OCI-LY1 (cell line): ENCODE data around the gene ATXN7L1.

ENCODE experiments used
- H2AFZ ChIP-seq: fragments of 200-600 bp; sonication (generic), shearing (Covaris generic); 2 replicates; pipeline ENCODE4 v1.6.0; 2014; ENCODE audit warnings: antibody characterized with exemption, mild to moderate bottlenecking, low read length
- H3F3A ChIP-seq: fragments of 200-600 bp; sonication (generic), shearing (Covaris generic); 2 replicates; pipeline ENCODE4 v1.6.0; 2014; ENCODE audit warnings: mild to moderate bottlenecking, antibody characterized with exemption, low read length, moderate library complexity; ENCODE audit not compliant: insufficient read depth
- H3K27ac ChIP-seq: fragments of 200-600 bp; sonication (generic); 2 replicates; pipeline ENCODE4 v1.5.1; 2014; ENCODE audit warnings: low read length, mixed run types, mild to moderate bottlenecking, low read depth; ENCODE audit not compliant: poor library complexity, severe bottlenecking
- H3K27me3 ChIP-seq: fragments of 200-600 bp; sonication (generic); 2 replicates; pipeline ENCODE4 v1.6.0; 2014; ENCODE audit warnings: antibody characterized with exemption, mild to moderate bottlenecking, low read length, moderate library complexity; ENCODE audit not compliant: insufficient read depth
- H3K36me3 ChIP-seq: fragments of 200-600 bp; sonication (generic); 2 replicates; pipeline ENCODE4 v1.6.1; 2014; ENCODE audit warnings: mild to moderate bottlenecking, antibody characterized with exemption, low read length, moderate library complexity, mixed read lengths; ENCODE audit not compliant: insufficient read depth
- H3K4me1 ChIP-seq: fragments of 200-600 bp; sonication (generic); 2 replicates; pipeline ENCODE4 v1.5.1; 2014; ENCODE audit warnings: mild to moderate bottlenecking, low read length, moderate library complexity; ENCODE audit not compliant: insufficient read depth, severe bottlenecking
- H3K4me2 ChIP-seq: fragments of 200-600 bp; sonication (generic), shearing (Covaris generic); 2 replicates; pipeline ENCODE4 v1.6.1; 2014; ENCODE audit warnings: low read length
- H3K4me3 ChIP-seq: fragments of 200-600 bp; sonication (generic); 2 replicates; pipeline ENCODE4 v1.5.1; 2014; ENCODE audit warnings: low read length, low read depth, mild to moderate bottlenecking, mixed read lengths; ENCODE audit not compliant: poor library complexity, severe bottlenecking
- H3K79me2 ChIP-seq: fragments of 200-600 bp; shearing (Covaris generic); 2 replicates; pipeline ENCODE4 v1.6.1; 2016; ENCODE audit warnings: mixed run types, low read length, mixed read lengths; ENCODE audit not compliant: insufficient read depth
- H3K9ac ChIP-seq: fragments of 200-600 bp; sonication (generic), shearing (Covaris generic); 2 replicates; pipeline ENCODE4 v1.6.1; 2014; ENCODE audit warnings: mild to moderate bottlenecking, low read length, mixed read lengths
- H3K9me2 ChIP-seq: fragments of 200-600 bp; sonication (generic), shearing (Covaris generic); 2 replicates; pipeline ENCODE4 v1.6.1; 2014; ENCODE audit warnings: low read depth, mild to moderate bottlenecking, low read length, mixed read lengths
- H3K9me3 ChIP-seq: fragments of 200-600 bp; shearing (Covaris generic); 2 replicates; pipeline ENCODE4 v1.6.1; 2014; ENCODE audit warnings: low read length, mixed read lengths
- H4K20me1 ChIP-seq: fragments of 200-600 bp; sonication (generic), shearing (Covaris generic); 2 replicates; pipeline ENCODE4 v1.6.0; 2016; ENCODE audit warnings: mild to moderate bottlenecking, low read length; ENCODE audit not compliant: insufficient read depth
- CTCF ChIP-seq: fragments of 200-600 bp; sonication (generic), shearing (Covaris generic); IDR thresholded peaks from 2 replicates; pipeline ENCODE4 v1.5.1; 2017; ENCODE audit warnings: mild to moderate bottlenecking, antibody characterized with exemption, low read length, moderate library complexity, mixed read lengths
- EZH2 ChIP-seq: fragments of 200-600 bp; sonication (generic), shearing (Covaris generic); IDR thresholded peaks from 2 replicates; pipeline ENCODE4 v1.8.0; 2017; ENCODE audit warnings: borderline replicate concordance, mixed run types, mild to moderate bottlenecking, antibody characterized with exemption, low read length, moderate library complexity, mixed read lengths

ATXN7L1 gene

GRCh38 chr7:105875505-105875904, 894 bp downstream of the ATXN7L1 start:
- no peak overlapping the region for H3K27ac ChIP-seq
- no peaks in the 10 kb centered on the region for H3K79me2 ChIP-seq

GRCh38 chr7:105874055-105874454, 2.3 kb downstream of the ATXN7L1 start:
- TF ChIP-seq CTCF (no peak), EZH2 (no peak)
- H2AFZ ChIP-seq = no peak overlapping the region
- H3K9me3 ChIP-seq = no peaks in the 10 kb centered on the region
- 0 out of 2 replicates have a peak, but pooled peaks cover 12% of the 10 kb centered on the region for H3K27me3 ChIP-seq
- no peaks in the 10 kb centered on the region for H3K9me2 ChIP-seq
- no peaks in the 10 kb centered on the region for H4K20me1 ChIP-seq
- H3K36me3 ChIP-seq = no peaks in the 10 kb centered on the region
- H3K27ac ChIP-seq = no peak overlapping the region
- H3K4me2 ChIP-seq = no peak overlapping the region
- no peak overlapping the region for H3K9ac ChIP-seq
- no peaks in the 10 kb centered on the region for H3K79me2 ChIP-seq
- H3K4me1 ChIP-seq = peaks cover 10% of the 10 kb centered on the region
- H3K4me3 ChIP-seq = no peak overlapping the region
- H3F3A ChIP-seq = no peaks in the 10 kb centered on the region

More at GRCh38 chr7:105875505-105875904, 894 bp downstream of the ATXN7L1 start:
- Histone ChIP-seq H3K9me3 (no peaks in the 10 kb centered on the region), H3F3A (no peaks in the 10 kb centered on the region), H3K27me3 (peaks cover 12% of the 10 kb centered on the region; the same call in 1 of the 2 replicates), H3K4me1 (peaks cover 10% of the 10 kb centered on the region), H3K9ac (no peak overlapping the region), H3K9me2 (no peaks in the 10 kb centered on the region), H4K20me1 (no peaks in the 10 kb centered on the region), H3K4me2 (no peak overlapping the region), H3K36me3 (no peaks in the 10 kb centered on the region), H2AFZ (no peak overlapping the region), H3K4me3 (no peak overlapping the region)
- TF ChIP-seq CTCF (no peak), EZH2 (no peak)

- Histone ChIP-seq H3K79me2 (no peaks in the 10 kb centered on the region), H3K4me2 (no peak overlapping the region), H3F3A (no peaks in the 10 kb centered on the region), H4K20me1 (no peaks in the 10 kb centered on the region), H3K27ac (no peak overlapping the region), H2AFZ (no peak overlapping the region), H3K27me3 (no peaks in the 10 kb centered on the region), H3K9ac (no peak overlapping the region), H3K36me3 (no peaks in the 10 kb centered on the region), H3K9me2 (no peaks in the 10 kb centered on the region), H3K4me3 (no peak overlapping the region), H3K4me1 (peaks cover 10% of the 10 kb centered on the region), H3K9me3 (no peaks in the 10 kb centered on the region)
- TF ChIP-seq CTCF (no peak), EZH2 (no peak)
These were observed 3.9 kb downstream of the ATXN7L1 start for GRCh38 chr7:105872491-105872890.
